GM12875 (cell line): ENCODE data around the gene UACA.

Source experiments
- H3K4me3 ChIP-seq: one replicate; pipeline ENCODE4 v1.5.1; 2011; ENCODE audit warnings: low read depth, low read length, control low read depth
- CTCF ChIP-seq: IDR thresholded peaks from 2 replicates; pipeline ENCODE4 v1.5.1; 2011; ENCODE audit warnings: low read depth, mild to moderate bottlenecking, control low read depth, inconsistent platforms, low read length, moderate library complexity, borderline replicate concordance; ENCODE audit not compliant: insufficient read depth

UACA gene

GRCh38 chr15:70604666-70605315 is 158.6 kb downstream of the UACA start:
- H3K4me3 ChIP-seq, result no peak overlapping the region
- no peak for TF ChIP-seq CTCF
